Activated naive CD4-positive, alpha-beta T cell treated with anti-CD3 and anti-CD28 coated beads, Interleukin-2, amount 50 U/mL, for 24 hours (primary cell): ENCODE results near the gene ARL8B.

Source experiments
- H3K27ac Mint-ChIP-seq: one replicate; pipeline ENCODE4 v1.8.0; 2021; ENCODE audit warnings: mild to moderate bottlenecking, mixed read lengths
- H3K27me3 Mint-ChIP-seq: one replicate; pipeline ENCODE4 v1.8.0; 2021; ENCODE audit warnings: mixed read lengths
- H3K36me3 Mint-ChIP-seq: one replicate; pipeline ENCODE4 v1.8.0; 2021; ENCODE audit warnings: mixed read lengths
- H3K4me1 Mint-ChIP-seq: one replicate; pipeline ENCODE4 v1.8.0; 2021; ENCODE audit warnings: mixed read lengths
- H3K4me3 Mint-ChIP-seq: one replicate; pipeline ENCODE4 v1.8.0; 2021; ENCODE audit warnings: mild to moderate bottlenecking, mixed read lengths
- H3K9me3 Mint-ChIP-seq: one replicate; pipeline ENCODE4 v1.8.0; 2021; ENCODE audit warnings: mixed read lengths

ARL8B gene

GRCh38 chr3:5197470-5198312, 75.6 kb downstream of the ARL8B start:
- peaks cover 33% of the 10 kb centered on the region for H3K36me3 Mint-ChIP-seq
- peak overlapping the region; percentile 94 for H3K27ac Mint-ChIP-seq
- H3K4me3 Mint-ChIP-seq, result peak overlapping the region; percentile 67
- no peaks in the 10 kb centered on the region for H3K27me3 Mint-ChIP-seq
- no peaks in the 10 kb centered on the region for H3K9me3 Mint-ChIP-seq
- peaks cover 83% of the 10 kb centered on the region for H3K4me1 Mint-ChIP-seq

- Mint-ChIP-seq H3K27me3 (no peaks in the 10 kb centered on the region), H3K9me3 (no peaks in the 10 kb centered on the region), H3K36me3 (peaks cover 31% of the 10 kb centered on the region), H3K4me3 (peak overlapping the region; percentile 63), H3K27ac (peak overlapping the region; percentile 94), H3K4me1 (peaks cover 78% of the 10 kb centered on the region)
These were observed 76.2 kb downstream of the ARL8B start for GRCh38 chr3:5198313-5198677.

DNA sequence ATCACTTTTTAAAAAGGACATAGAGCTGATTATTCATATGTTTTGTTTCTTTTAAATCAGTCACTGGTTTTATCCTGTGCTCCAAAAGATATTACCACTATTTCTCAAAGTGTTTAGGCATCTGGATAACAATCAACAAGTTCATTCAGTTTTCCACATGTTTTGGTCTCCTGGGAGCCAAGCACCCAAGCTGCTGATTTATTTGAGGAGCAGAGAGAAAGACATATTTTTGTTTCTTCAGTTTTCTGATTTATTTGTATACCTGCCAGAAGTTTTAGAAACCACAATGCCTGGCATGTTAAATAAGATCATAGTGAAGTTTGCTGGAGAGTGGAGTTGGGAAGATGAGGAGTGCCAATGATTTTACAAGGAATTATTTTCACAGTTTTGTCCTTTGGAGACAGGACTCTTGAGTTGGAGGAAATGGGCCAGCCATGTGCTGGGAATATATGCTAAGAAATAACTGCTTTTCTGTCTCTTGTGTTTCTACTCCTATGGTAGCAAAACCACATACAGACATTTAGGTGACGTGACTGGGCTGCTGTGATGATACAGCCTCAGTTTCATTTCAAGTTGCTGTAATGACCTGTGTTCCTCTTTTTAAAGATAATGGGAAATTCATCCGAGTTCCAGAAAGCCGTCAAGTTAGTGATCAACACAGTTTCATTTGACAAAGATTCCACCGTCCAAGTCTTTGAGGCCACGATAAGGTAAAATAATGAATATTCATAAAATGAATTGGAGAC, 77.1 kb downstream of the ARL8B start:
- Mint-ChIP-seq H3K27me3 (no peaks in the 10 kb centered on the region), H3K36me3 (peaks cover 30% of the 10 kb centered on the region), H3K4me3 (peak overlapping the region; percentile 63), H3K9me3 (no peaks in the 10 kb centered on the region), H3K27ac (peak overlapping the region; percentile 94), H3K4me1 (peaks cover 73% of the 10 kb centered on the region)

DNA sequence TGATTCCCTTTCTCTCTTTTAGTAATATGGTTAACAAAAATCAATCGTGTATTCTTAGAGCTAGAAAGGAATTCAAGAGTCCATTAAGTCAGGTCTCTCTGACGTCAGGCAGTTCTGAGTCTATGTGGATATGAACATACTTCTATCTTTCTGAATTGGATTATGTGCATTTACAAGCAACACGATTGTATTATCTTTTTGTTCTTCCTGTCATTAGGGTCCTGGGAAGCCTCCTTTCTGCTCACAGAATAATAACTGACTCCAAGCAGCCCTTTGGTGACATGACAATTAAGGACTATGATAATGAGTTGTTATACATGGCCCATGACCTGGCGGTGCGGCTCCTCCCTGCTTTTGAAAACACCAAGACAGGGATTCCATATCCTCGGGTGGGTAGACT, 79.4 kb downstream of the ARL8B start:
- Mint-ChIP-seq H3K27ac (peak overlapping the region; percentile 80), H3K27me3 (no peaks in the 10 kb centered on the region), H3K4me3 (no peak overlapping the region), H3K9me3 (no peaks in the 10 kb centered on the region), H3K36me3 (peaks cover 36% of the 10 kb centered on the region), H3K4me1 (peaks cover 63% of the 10 kb centered on the region)

DNA sequence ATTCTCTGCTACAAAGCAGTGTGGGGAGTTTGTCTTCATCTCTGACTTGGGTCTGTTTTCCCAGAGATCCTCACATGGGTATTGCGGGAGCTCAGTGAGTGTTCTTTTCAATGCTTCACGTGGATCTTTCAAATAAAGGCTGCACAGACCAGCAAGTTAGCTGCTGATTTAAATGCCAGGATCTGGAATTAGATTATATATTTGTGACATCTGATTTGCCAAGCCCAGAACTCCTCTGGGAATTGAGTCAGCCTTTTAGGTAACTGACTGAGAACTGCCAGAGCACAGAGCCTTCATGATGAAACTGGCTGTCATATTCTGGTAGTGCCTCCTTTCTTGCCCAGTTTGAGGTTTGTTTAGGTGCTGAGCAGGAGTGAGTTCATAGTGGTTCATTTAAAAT, 80.1 kb downstream of the ARL8B start:
- Mint-ChIP-seq H3K4me1 (peaks cover 57% of the 10 kb centered on the region), H3K9me3 (no peaks in the 10 kb centered on the region), H3K36me3 (peaks cover 33% of the 10 kb centered on the region), H3K27me3 (no peaks in the 10 kb centered on the region), H3K4me3 (no peak overlapping the region), H3K27ac (peak overlapping the region; percentile 55)

- H3K27ac Mint-ChIP-seq, result peak overlapping the region; percentile 81
- no peaks in the 10 kb centered on the region for H3K9me3 Mint-ChIP-seq
- H3K36me3 Mint-ChIP-seq, result peaks cover 27% of the 10 kb centered on the region
- peaks cover 27% of the 10 kb centered on the region for H3K4me1 Mint-ChIP-seq
- H3K4me3 Mint-ChIP-seq, result no peak overlapping the region
- H3K27me3 Mint-ChIP-seq, result no peaks in the 10 kb centered on the region
These were observed 83.3 kb downstream of the ARL8B start for GRCh38 chr3:5205165-5205941.

- Mint-ChIP-seq H3K27me3 (no peaks in the 10 kb centered on the region), H3K36me3 (peaks cover 29% of the 10 kb centered on the region), H3K27ac (no peak overlapping the region), H3K4me1 (peaks cover 3% of the 10 kb centered on the region), H3K4me3 (no peak overlapping the region), H3K9me3 (no peaks in the 10 kb centered on the region)
These were observed 88.8 kb downstream of the ARL8B start for GRCh38 chr3:5210926-5211325.

DNA sequence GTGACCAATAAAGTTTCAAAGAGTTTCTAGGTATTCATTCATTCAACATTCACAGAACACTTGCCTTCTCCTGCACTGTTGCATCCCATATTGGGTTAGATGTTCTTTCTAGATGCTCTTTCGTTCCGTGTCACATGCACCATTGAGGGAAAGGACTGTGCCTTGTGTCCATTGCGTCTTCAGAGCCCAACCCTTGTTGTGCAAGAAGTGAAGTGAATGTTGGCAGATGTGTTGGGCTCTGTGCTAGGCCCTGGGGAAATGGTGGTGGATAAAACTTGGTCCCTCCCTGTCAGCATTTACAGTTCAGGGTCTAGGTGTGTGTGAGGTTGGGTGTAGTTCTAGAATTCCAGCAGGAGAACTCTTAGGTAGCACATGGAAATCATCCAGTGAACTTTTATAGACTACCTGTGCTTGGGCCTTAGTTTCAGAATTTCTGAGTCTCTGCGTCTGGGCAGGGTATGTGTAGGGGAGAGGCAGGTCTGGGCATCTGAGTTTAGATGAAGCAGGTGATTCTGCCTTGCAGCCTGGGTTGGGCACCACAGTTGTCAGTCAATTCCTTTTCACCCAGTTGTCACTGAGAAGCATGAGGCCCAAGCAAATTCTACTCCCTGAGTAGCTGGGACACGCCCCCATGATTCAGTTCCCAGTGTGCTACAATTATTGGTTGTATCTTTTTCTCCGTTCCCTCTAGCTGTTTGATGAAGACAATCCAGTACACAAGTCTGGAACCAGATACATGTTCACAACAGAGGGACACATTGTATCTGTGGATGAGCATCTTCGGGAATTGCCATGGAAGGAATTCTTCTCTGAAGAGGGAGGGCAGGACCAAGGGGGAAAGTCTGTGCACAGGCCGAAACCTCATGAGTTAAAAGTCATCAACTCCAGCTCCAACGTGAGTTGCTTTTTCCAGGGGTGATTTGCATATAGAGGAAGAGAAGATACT, 90.8 kb downstream of the ARL8B start:
- no peaks in the 10 kb centered on the region for H3K9me3 Mint-ChIP-seq
- peak overlapping the region; percentile 46 for H3K27ac Mint-ChIP-seq
- H3K27me3 Mint-ChIP-seq, result no peaks in the 10 kb centered on the region
- H3K4me1 Mint-ChIP-seq, result no peaks in the 10 kb centered on the region
- H3K4me3 Mint-ChIP-seq, result no peak overlapping the region
- peaks cover 27% of the 10 kb centered on the region for H3K36me3 Mint-ChIP-seq

- Mint-ChIP-seq H3K36me3 (peaks cover 25% of the 10 kb centered on the region), H3K4me3 (no peak overlapping the region), H3K4me1 (no peaks in the 10 kb centered on the region), H3K9me3 (no peaks in the 10 kb centered on the region), H3K27ac (peak overlapping the region; percentile 65), H3K27me3 (no peaks in the 10 kb centered on the region)
These were observed 91.5 kb downstream of the ARL8B start for GRCh38 chr3:5213574-5213966.

DNA sequence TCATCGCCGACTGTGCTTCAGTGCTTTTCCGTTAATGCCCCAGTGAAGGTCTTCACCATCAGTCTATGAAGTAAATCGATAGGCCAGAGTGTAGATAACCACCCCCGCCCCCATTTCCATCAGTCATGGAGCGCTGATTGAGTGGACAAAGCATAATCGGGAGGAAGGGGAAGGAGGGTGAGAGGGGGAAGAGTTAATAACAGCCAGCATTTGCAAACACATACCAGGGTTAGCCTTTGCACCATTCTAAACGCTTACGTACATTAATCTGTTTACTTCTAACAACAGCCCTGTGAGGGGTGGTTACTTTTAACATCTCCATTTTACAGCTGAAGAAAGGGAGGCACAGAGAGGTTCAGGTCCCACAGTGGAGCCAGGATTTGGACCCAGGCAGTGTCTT, 92.3 kb downstream of the ARL8B start:
- no peak overlapping the region for H3K27ac Mint-ChIP-seq
- H3K9me3 Mint-ChIP-seq, result no peaks in the 10 kb centered on the region
- H3K36me3 Mint-ChIP-seq, result peaks cover 23% of the 10 kb centered on the region
- H3K27me3 Mint-ChIP-seq, result no peaks in the 10 kb centered on the region
- H3K4me1 Mint-ChIP-seq, result no peaks in the 10 kb centered on the region
- H3K4me3 Mint-ChIP-seq, result no peak overlapping the region

GRCh38 chr3:5217824-5218595, 95.9 kb downstream of the ARL8B start:
- Mint-ChIP-seq H3K36me3 (peaks cover 11% of the 10 kb centered on the region), H3K4me3 (no peak overlapping the region)

GRCh38 chr3:5218815-5219214, 96.7 kb downstream of the ARL8B start:
- H3K4me3 Mint-ChIP-seq, result no peak overlapping the region
- no peaks in the 10 kb centered on the region for H3K27me3 Mint-ChIP-seq
- H3K4me1 Mint-ChIP-seq, result peaks cover 4% of the 10 kb centered on the region
- peak overlapping the region; percentile 51 for H3K27ac Mint-ChIP-seq
- no peaks in the 10 kb centered on the region for H3K9me3 Mint-ChIP-seq
- H3K36me3 Mint-ChIP-seq, result peaks cover 4% of the 10 kb centered on the region

More at GRCh38 chr3:5217824-5218595, 95.9 kb downstream of the ARL8B start:
- H3K9me3 Mint-ChIP-seq, result no peaks in the 10 kb centered on the region
- peaks cover 4% of the 10 kb centered on the region for H3K4me1 Mint-ChIP-seq
- H3K27ac Mint-ChIP-seq, result peak overlapping the region; percentile 59
- H3K27me3 Mint-ChIP-seq, result no peaks in the 10 kb centered on the region

- Mint-ChIP-seq H3K27ac (no peak overlapping the region), H3K27me3 (no peaks in the 10 kb centered on the region), H3K9me3 (no peaks in the 10 kb centered on the region), H3K4me1 (peaks cover 4% of the 10 kb centered on the region), H3K4me3 (no peak overlapping the region), H3K36me3 (peaks cover 4% of the 10 kb centered on the region)
These were observed 97.1 kb downstream of the ARL8B start for GRCh38 chr3:5219216-5219615.

GRCh38 chr3:5220193-5220592, 98.1 kb downstream of the ARL8B start:
- peak overlapping the region; percentile 78 for H3K27ac Mint-ChIP-seq
- H3K9me3 Mint-ChIP-seq, result no peaks in the 10 kb centered on the region
- no peak overlapping the region for H3K4me3 Mint-ChIP-seq
- no peaks in the 10 kb centered on the region for H3K27me3 Mint-ChIP-seq
- peaks cover 4% of the 10 kb centered on the region for H3K36me3 Mint-ChIP-seq
- H3K4me1 Mint-ChIP-seq, result peaks cover 4% of the 10 kb centered on the region
